HepG2 (cell line): Measurements from ENCODE around the gene DAB1. TPM values are rescaled to one million over a fixed set of nuclear protein-coding genes. Genes with fewer than 3 reads are reported as not detected.

Experiments
- ATAC-seq: fragments of 200-7000 bp; cut with Tn5 transposase; 3 replicates; pipeline ENCODE4 v1.9.1; 2020; ENCODE audit warnings: mild to moderate bottlenecking, moderate library complexity
- BruUV-seq: library from RNA; stranded (reverse); fragments of 400-500 nt; replicated peaks from 2 replicates; lab custom pipeline; 2021; lab: Mats Ljungman, UMichigan
- CTCF ChIA-PET: fragments of 300-600 bp; formaldehyde crosslinking; extraction: SDS; loops from one replicate; lab custom pipeline; 2021; ENCODE audit warnings: low total read pairs, inconsistent platforms, low intra/inter-chr PET ratio; lab: Yijun Ruan, JAX
- POLR2A ChIA-PET: fragments of 350-600 bp; sonication (Branson Sonifier 250); formaldehyde crosslinking; loops from one replicate; lab custom pipeline; 2020; ENCODE audit warnings: antibody characterized with exemption, inconsistent platforms; lab: Yijun Ruan, JAX
- DNase-seq: peaks from one replicate; pipeline ENCODE4 v3.0.0-alpha.2; 2015; ENCODE audit warnings: low spot score
- FAIRE-seq: peaks from 3 replicates; lab custom pipeline; 2011; peaks lifted over from hg19 to GRCh38; lab: Jason Lieb, UNC
- H2AFZ ChIP-seq: one replicate; pipeline ENCODE4 v1.6.1; 2011; ENCODE audit warnings: low read length, inconsistent platforms
- H3K27ac ChIP-seq: fragments of 300-600 bp; 3 replicates; pipeline ENCODE4 v1.8.0; 2011; ENCODE audit warnings: mixed run types, mild to moderate bottlenecking, mixed read lengths, low read length, inconsistent platforms; ENCODE audit not compliant: insufficient read depth; ENCODE audit errors: extremely low read length
- H3K27me3 ChIP-seq, 2 experiments: fragments of 200-600 bp in 1 of 2; 2 replicates in 1 of 2; 3 replicates in 1 of 2; pipeline versions ENCODE4 v1.6.0 to v1.8.0; 2011; ENCODE audit warnings: low read length in 2 of 2, mild to moderate bottlenecking in 2 of 2, moderate library complexity in 2 of 2, inconsistent platforms in 1 of 2; ENCODE audit not compliant: insufficient read depth in 2 of 2, control insufficient read depth in 1 of 2
- H3K36me3 ChIP-seq, 2 experiments: fragments of 200-600 bp in 1 of 2; replicated peaks in 1 of 2; 2 replicates in 1 of 2; 3 replicates in 1 of 2; pipeline versions ENCODE4 v1.5.1 to v1.8.0; 2011; ENCODE audit warnings: low read length in 2 of 2, inconsistent platforms in 1 of 2; ENCODE audit not compliant: insufficient read depth in 2 of 2, control insufficient read depth in 1 of 2
- H3K4me1 ChIP-seq: 2 replicates; pipeline ENCODE4 v1.5.1; 2012; ENCODE audit warnings: low read length, inconsistent platforms; ENCODE audit not compliant: insufficient read depth
- H3K4me2 ChIP-seq: 2 replicates; pipeline ENCODE4 v1.6.0; 2011; ENCODE audit warnings: low read depth, low read length, inconsistent platforms
- H3K4me3 ChIP-seq, 3 experiments: fragments of 200-600 bp in 1 of 3; sonication (generic), shearing (Covaris generic) in 1 of 3; replicated peaks in 1 of 3; 2 replicates each; pipeline ENCODE4 v1.5.1; 2011 to 2016; ENCODE audit warnings: low read length in 3 of 3, inconsistent platforms in 2 of 3, low read depth in 2 of 3, mild to moderate bottlenecking in 2 of 3, control low read depth in 1 of 3, mixed read lengths in 1 of 3; ENCODE audit not compliant: insufficient read depth in 1 of 3
- H3K79me2 ChIP-seq: one replicate; pipeline ENCODE4 v1.6.1; 2011; ENCODE audit warnings: low read length, inconsistent platforms; ENCODE audit not compliant: insufficient read depth
- H3K9ac ChIP-seq: 2 replicates; pipeline ENCODE4 v1.6.0; 2011; ENCODE audit warnings: mild to moderate bottlenecking, low read depth, low read length, inconsistent platforms; ENCODE audit not compliant: insufficient read depth
- H3K9me3 ChIP-seq: 2 replicates; pipeline ENCODE4 v1.5.1; 2012; ENCODE audit warnings: mild to moderate bottlenecking, low read length
- H4K20me1 ChIP-seq: 2 replicates; pipeline ENCODE4 v1.6.0; 2011; ENCODE audit warnings: inconsistent platforms, mild to moderate bottlenecking, low read length, moderate library complexity; ENCODE audit not compliant: insufficient read depth
- ATF5 ChIP-seq: sonication (generic); formaldehyde crosslinking; IDR thresholded peaks from 2 replicates; pipeline ENCODE4 v1.4.0; 2020; ENCODE audit warnings: mild to moderate bottlenecking, low read depth, missing genetic modification reagents
- HBP1 ChIP-seq: IDR thresholded peaks from 2 replicates; pipeline ENCODE4 v1.6.1; 2016; ENCODE audit warnings: low read depth, control low read depth
- POGZ ChIP-seq: sonication (generic); formaldehyde crosslinking; IDR thresholded peaks from 2 replicates; pipeline ENCODE4 v1.4.0; 2020; ENCODE audit warnings: mild to moderate bottlenecking, missing genetic modification reagents
- TRIM24 ChIP-seq: sonication (generic); formaldehyde crosslinking; IDR thresholded peaks from 2 replicates; pipeline ENCODE4 v1.8.0; 2022; ENCODE audit warnings: mild to moderate bottlenecking, missing genetic modification reagents
- ZNF850 ChIP-seq: sonication (generic); formaldehyde crosslinking; conservative IDR thresholded peaks from 2 replicates; pipeline ENCODE4 v1.9.0; 2021; ENCODE audit warnings: mild to moderate bottlenecking, missing genetic modification reagents
- WGBS: methylation state at CpG from one replicate; pipeline ENCODE4 v1.1.6; 2017; ENCODE audit warnings: low lambda C conversion rate; 5-methylcytosine and 5-hydroxymethylcytosine counted together
- in situ Hi-C: cut with HindIII; loops from 2 replicates; pipeline ENCODE4 v1.10.0; 2017; ENCODE audit warnings: low pct_unique_long_range_greater_than_20kb; ENCODE audit not compliant: extremely low pct_ligation_motif_present
- intact Hi-C: fragments of 100-400 bp; cut with micrococcal nuclease; formaldehyde crosslinking; loops from one replicate; pipeline ENCODE4 v1.10.0; 2022; ENCODE audit not compliant: unreplicated experiment
- polyA plus RNA-seq, 8 experiments: library from polyadenylated mRNA; depleted of rRNA in 3 of 8; stranded (reverse) in 7 of 8; unstranded in 1 of 8; fragments of >200 nt; fragmentation: Illumina TruSeq in 4 of 8; extraction: Trizol in 4 of 8; gene quantifications; 2 replicates each; pipeline versions ENCODE4 v1.2.1 to v1.2.3, GENCODE V29; 2011 to 2016; ENCODE audit warnings: low read depth in 4 of 8, missing spikeins in 1 of 8, mixed read lengths in 1 of 8; ENCODE audit not compliant: insufficient read depth in 1 of 8
- total RNA-seq, 5 experiments: library from RNA; depleted of rRNA; stranded (reverse); fragments of >200 nt; fragmentation: Illumina TruSeq; extraction: Trizol; gene quantifications; 2 replicates each; pipeline ENCODE4 v1.2.3, GENCODE V29; 2016; ENCODE audit warnings: low read depth in 1 of 5

The DAB1 gene
- total and polyA plus RNA-seq, 2 of the 13 experiments (the other 11 are each of a cell fraction or from before 2014, with no cell fraction given), result 0.04 to 0.13 TPM

GRCh38 chr1:57248830-57249229, 175.0 kb downstream of the DAB1 start (continued):
- TF ChIP-seq ATF5 (no peak), ZNF850 (CRISPR knock-in tag) (no peak), TRIM24 (CRISPR knock-in tag) (no peak)

- ATAC-seq (no peak), FAIRE-seq (no peak), DNase-seq (no peak)
- Histone ChIP-seq H3K4me2 (no peak overlapping the region), H3K36me3 (no peaks in the 10 kb centered on the region), H3K27ac (no peak overlapping the region), H4K20me1 (no peaks in the 10 kb centered on the region), H3K4me1 (peaks cover 29% of the 10 kb centered on the region), H3K9ac (no peak overlapping the region), H3K79me2 (no peaks in the 10 kb centered on the region), H3K4me3 (no peak overlapping the region), H3K27me3 (no peaks in the 10 kb centered on the region), H3K9me3 (no peaks in the 10 kb centered on the region), H2AFZ (no peak overlapping the region)
- WGBS, result 64% methylated on average over 3 of the region's 3 CpGs
- BruUV-seq, result no TSS peak
- POLR2A ChIA-PET, result no interaction called here
- in situ Hi-C loops (no loop called here), intact Hi-C loops (no loop called here)
- CTCF ChIA-PET, result no interaction called here
- TF ChIP-seq HBP1 (CRISPR knock-in tag) (no peak), POGZ (CRISPR knock-in tag) (no peak)
Observed at GRCh38 chr1:57238233-57238781, 185.6 kb downstream of the DAB1 start.
